Measurements from ENCODE around the gene SOS1. TPM values are rescaled to one million over a fixed set of nuclear protein-coding genes. Genes with fewer than 3 reads are reported as not detected.

The SOS1 gene
- total RNA-seq, 1 donor from 2014 or later = 20.6 TPM

GRCh38 chr2:39091063-39091462 is 29.8 kb downstream of the SOS1 start:
- no peak overlapping the region for H3K4me3 ChIP-seq
- H3K27me3 ChIP-seq (ENCODE audit: low read depth) = no peaks in the 10 kb centered on the region
- TF ChIP-seq CTCF (IDR thresholded peaks at IDR 0.05; ENCODE audit: borderline replicate concordance) = no peak
- intact Hi-C loops (cut with micrococcal nuclease) = no loop called here
- no peaks in the 10 kb centered on the region for H3K9me3 ChIP-seq (replicated peaks)
- H3K4me1 ChIP-seq = peaks cover 46% of the 10 kb centered on the region
- DNase-seq = no peak
- no peaks in the 10 kb centered on the region for H3K36me3 ChIP-seq
- no peak overlapping the region for H3K27ac ChIP-seq (replicated peaks)

- Histone ChIP-seq H3K4me1 (peaks cover 26% of the 10 kb centered on the region), H3K36me3 (no peaks in the 10 kb centered on the region), H3K4me3 (no peak overlapping the region), H3K9me3 (replicated peaks) (no peaks in the 10 kb centered on the region), H3K27ac (replicated peaks) (no peak overlapping the region), H3K27me3 (ENCODE audit: low read depth) (no peaks in the 10 kb centered on the region)
- no peak for TF ChIP-seq CTCF (IDR thresholded peaks at IDR 0.05; ENCODE audit: borderline replicate concordance)
- intact Hi-C loops (cut with micrococcal nuclease) = no loop called here
- no peak for DNase-seq
Observed at GRCh38 chr2:39080152-39080551, 40.7 kb downstream of the SOS1 start.

- H3K36me3 ChIP-seq = peaks cover 16% of the 10 kb centered on the region
- no peak for TF ChIP-seq CTCF (IDR thresholded peaks at IDR 0.05; ENCODE audit: borderline replicate concordance)
- peaks cover 23% of the 10 kb centered on the region for H3K4me1 ChIP-seq
- DNase-seq = no peak
- H3K9me3 ChIP-seq (replicated peaks) = no peaks in the 10 kb centered on the region
- intact Hi-C loops (cut with micrococcal nuclease) = loop anchor here (10.0 kb wide), 1 partner anchor 45 kb away; no protein-coding TSS in a partner anchor
- H3K27me3 ChIP-seq (ENCODE audit: low read depth) = no peaks in the 10 kb centered on the region
- H3K27ac ChIP-seq (replicated peaks) = no peak overlapping the region
- no peak overlapping the region for H3K4me3 ChIP-seq
Observed at GRCh38 chr2:39069890-39070465, 50.9 kb downstream of the SOS1 start.

- no peaks in the 10 kb centered on the region for H3K9me3 ChIP-seq (replicated peaks)
- TF ChIP-seq CTCF (IDR thresholded peaks at IDR 0.05; ENCODE audit: borderline replicate concordance) = no peak
- H3K4me1 ChIP-seq = peaks cover 26% of the 10 kb centered on the region
- no peaks in the 10 kb centered on the region for H3K27me3 ChIP-seq (ENCODE audit: low read depth)
- H3K4me3 ChIP-seq = no peak overlapping the region
- intact Hi-C loops (cut with micrococcal nuclease) = loop anchor here (10.0 kb wide), 1 partner anchor 46 kb away; no protein-coding TSS in a partner anchor
- H3K27ac ChIP-seq (replicated peaks) = no peak overlapping the region
- peaks cover 16% of the 10 kb centered on the region for H3K36me3 ChIP-seq
- DNase-seq = no peak
Observed at GRCh38 chr2:39069136-39069515, 51.7 kb downstream of the SOS1 start.

- H3K9me3 ChIP-seq (replicated peaks) = no peaks in the 10 kb centered on the region
- no peak overlapping the region for H3K4me3 ChIP-seq
- no peak overlapping the region for H3K27ac ChIP-seq (replicated peaks)
- DNase-seq = no peak
- intact Hi-C loops (cut with micrococcal nuclease) = loop anchor here (10.0 kb wide), 1 partner anchor 46 kb away; no protein-coding TSS in a partner anchor
- H3K36me3 ChIP-seq = peaks cover 16% of the 10 kb centered on the region
- peaks cover 26% of the 10 kb centered on the region for H3K4me1 ChIP-seq
- no peaks in the 10 kb centered on the region for H3K27me3 ChIP-seq (ENCODE audit: low read depth)
- no peak for TF ChIP-seq CTCF (IDR thresholded peaks at IDR 0.05; ENCODE audit: borderline replicate concordance)
Observed at GRCh38 chr2:39068299-39069135, 52.3 kb downstream of the SOS1 start.
